CD4-positive, alpha-beta T cell (primary cell): Measurements from ENCODE around the gene ISG20. TPM values are rescaled to one million over a fixed set of nuclear protein-coding genes. Genes with fewer than 3 reads are reported as not detected.
A peak's percentile ranks its signal among the peaks of the same experiment; 100 is the strongest.

Experiments
- ATAC-seq: fragments of 200-7000 bp; cut with Tn5 transposase; one replicate; pipeline ENCODE4 v1.10.0; 2022; ENCODE audit warnings: mild to moderate bottlenecking; ENCODE audit not compliant: poor library complexity
- CTCF ChIA-PET: fragments of 350-600 bp; sonication (Branson Sonifier 250); formaldehyde crosslinking; loops from one replicate; lab custom pipeline; 2021; ENCODE audit warnings: antibody characterized with exemption, inconsistent platforms; lab: Charles Lee
- POLR2A ChIA-PET: fragments of 350-600 bp; sonication (Branson Sonifier 250); formaldehyde crosslinking; loops from one replicate; lab custom pipeline; 2021; ENCODE audit warnings: antibody characterized with exemption, inconsistent platforms; lab: Charles Lee
- DNase-seq, 14 experiments: peaks; one replicate each; pipeline ENCODE4 v3.0.0-alpha.2; 2013 to 2020; ENCODE audit warnings: mixed read lengths in 2 of 14
- H3K27ac ChIP-seq, 2 donors: one replicate each; pipeline versions ENCODE4 v1.5.1 to v1.7.0; 2013; ENCODE audit warnings: low read length in 2 of 2, low read depth in 1 of 2, mild to moderate bottlenecking in 1 of 2
- H3K27me3 ChIP-seq, 2 experiments: 1 replicate in 1 of 2; 2 replicates in 1 of 2; pipeline versions ENCODE4 v1.6.1 to v1.7.0; 2013; ENCODE audit warnings: low read length in 2 of 2, control low read depth in 1 of 2, mild to moderate bottlenecking in 1 of 2, moderate library complexity in 1 of 2; ENCODE audit not compliant: insufficient read depth in 2 of 2, control insufficient read depth in 1 of 2
- H3K36me3 ChIP-seq: one replicate; pipeline ENCODE4 v1.6.1; 2013; ENCODE audit warnings: low read length, control low read depth; ENCODE audit not compliant: insufficient read depth
- H3K4me1 ChIP-seq: one replicate; pipeline ENCODE4 v1.6.1; 2013; ENCODE audit warnings: low read length, control low read depth; ENCODE audit not compliant: insufficient read depth
- H3K4me3 ChIP-seq: one replicate; pipeline ENCODE4 v1.5.1; 2013; ENCODE audit warnings: mild to moderate bottlenecking, low read length, moderate library complexity
- H3K9me3 ChIP-seq, 2 experiments: 1 replicate in 1 of 2; 2 replicates in 1 of 2; pipeline versions ENCODE4 v1.6.1 to v1.7.0; 2013; ENCODE audit warnings: low read length in 2 of 2, mild to moderate bottlenecking in 2 of 2, control low read depth in 1 of 2, moderate library complexity in 1 of 2; ENCODE audit not compliant: control insufficient read depth in 1 of 2, insufficient read depth in 1 of 2
- H3K27ac Mint-ChIP-seq: one replicate; pipeline ENCODE4 v1.8.0; 2020; ENCODE audit warnings: mixed read lengths
- H3K27me3 Mint-ChIP-seq: one replicate; pipeline ENCODE4 v1.8.0; 2021; ENCODE audit warnings: mixed read lengths
- H3K36me3 Mint-ChIP-seq: one replicate; pipeline ENCODE4 v1.8.0; 2021; ENCODE audit warnings: low read depth, mixed read lengths
- H3K4me1 Mint-ChIP-seq: one replicate; pipeline ENCODE4 v1.8.0; 2021; ENCODE audit warnings: low read depth, mixed read lengths
- H3K4me3 Mint-ChIP-seq: one replicate; pipeline ENCODE4 v1.8.0; 2020; ENCODE audit warnings: mild to moderate bottlenecking, mixed read lengths
- H3K9me3 Mint-ChIP-seq: one replicate; pipeline ENCODE4 v1.8.0; 2020; ENCODE audit warnings: mixed read lengths
- intact Hi-C, 2 experiments: fragments of 100-400 bp; cut with DNase I in 1 of 2; cut with micrococcal nuclease in 1 of 2; formaldehyde crosslinking; loops; one replicate each; pipeline versions ENCODE4 v1.15.1 to v1.9.0; 2023 to 2025; cut with DNase I, micrococcal nuclease
- total RNA-seq, 174 experiments: library from RNA in 2 of 174; stranded (reverse) in 2 of 174; gene quantifications; one replicate each; pipeline ENCODE4 v1.2.3 and lab custom pipeline; 2021 to 2026
- TF ChIP-seq, protein P1 (sequence below): fragments of 200-600 bp; IDR thresholded peaks from one replicate; pipeline ENCODE4 v1.8.0; 2022; ENCODE audit warnings: antibody characterized with exemption, mild to moderate bottlenecking

The ISG20 gene
- total RNA-seq, 2 experiments from 2014 or later = 152 to 157 TPM

DNA sequence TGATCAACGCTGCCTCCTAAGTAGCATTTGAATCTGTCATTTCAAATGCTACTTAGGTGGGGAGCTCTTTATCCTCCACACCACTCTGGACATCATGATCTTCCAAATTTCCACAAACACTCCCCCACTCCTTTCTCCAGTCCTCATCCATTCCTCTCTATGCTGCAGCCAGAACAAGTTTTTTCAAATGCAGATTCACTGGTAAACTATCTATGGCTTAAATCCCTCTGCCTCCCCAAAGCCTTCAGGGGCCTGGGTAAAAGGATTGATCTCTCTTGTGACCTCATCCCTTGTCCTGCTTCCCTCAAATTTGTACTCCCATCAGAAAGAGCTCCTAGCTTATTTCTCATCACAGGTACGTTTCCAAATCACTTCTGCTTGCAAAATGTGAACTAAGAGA is 19.0 kb upstream of the ISG20 start:
- peaks cover 41% of the 10 kb centered on the region for H3K4me1 ChIP-seq
- no peak for ATAC-seq
- Mint-ChIP-seq H3K9me3 (no peaks in the 10 kb centered on the region), H3K27me3 (peaks cover 9% of the 10 kb centered on the region), H3K36me3 (peaks cover 18% of the 10 kb centered on the region), H3K27ac (no peak overlapping the region), H3K4me1 (peaks cover 39% of the 10 kb centered on the region), H3K4me3 (no peak overlapping the region)
- H3K4me3 ChIP-seq = no peak overlapping the region
- no peaks in the 10 kb centered on the region for H3K36me3 ChIP-seq
- no peak overlapping the region for H3K27ac ChIP-seq
- intact Hi-C loops = loop anchor here (2.0 to 10.0 kb wide), 11 partner anchors 72 to 715 kb away; partner anchors contain the start of genes POLG (in 2 of the 2), ABHD2 (in 1 of the 2), DET1 (in 1 of the 2) and FANCI (in 1 of the 2)
- H3K27me3 ChIP-seq = no peaks in the 10 kb centered on the region
- H3K9me3 ChIP-seq = no peaks in the 10 kb centered on the region
- TF ChIP-seq, protein P1, sequence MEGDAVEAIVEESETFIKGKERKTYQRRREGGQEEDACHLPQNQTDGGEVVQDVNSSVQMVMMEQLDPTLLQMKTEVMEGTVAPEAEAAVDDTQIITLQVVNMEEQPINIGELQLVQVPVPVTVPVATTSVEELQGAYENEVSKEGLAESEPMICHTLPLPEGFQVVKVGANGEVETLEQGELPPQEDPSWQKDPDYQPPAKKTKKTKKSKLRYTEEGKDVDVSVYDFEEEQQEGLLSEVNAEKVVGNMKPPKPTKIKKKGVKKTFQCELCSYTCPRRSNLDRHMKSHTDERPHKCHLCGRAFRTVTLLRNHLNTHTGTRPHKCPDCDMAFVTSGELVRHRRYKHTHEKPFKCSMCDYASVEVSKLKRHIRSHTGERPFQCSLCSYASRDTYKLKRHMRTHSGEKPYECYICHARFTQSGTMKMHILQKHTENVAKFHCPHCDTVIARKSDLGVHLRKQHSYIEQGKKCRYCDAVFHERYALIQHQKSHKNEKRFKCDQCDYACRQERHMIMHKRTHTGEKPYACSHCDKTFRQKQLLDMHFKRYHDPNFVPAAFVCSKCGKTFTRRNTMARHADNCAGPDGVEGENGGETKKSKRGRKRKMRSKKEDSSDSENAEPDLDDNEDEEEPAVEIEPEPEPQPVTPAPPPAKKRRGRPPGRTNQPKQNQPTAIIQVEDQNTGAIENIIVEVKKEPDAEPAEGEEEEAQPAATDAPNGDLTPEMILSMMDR = no peak
- no peak for DNase-seq
- CTCF ChIA-PET = no interaction called here
- POLR2A ChIA-PET = no interaction called here

DNA sequence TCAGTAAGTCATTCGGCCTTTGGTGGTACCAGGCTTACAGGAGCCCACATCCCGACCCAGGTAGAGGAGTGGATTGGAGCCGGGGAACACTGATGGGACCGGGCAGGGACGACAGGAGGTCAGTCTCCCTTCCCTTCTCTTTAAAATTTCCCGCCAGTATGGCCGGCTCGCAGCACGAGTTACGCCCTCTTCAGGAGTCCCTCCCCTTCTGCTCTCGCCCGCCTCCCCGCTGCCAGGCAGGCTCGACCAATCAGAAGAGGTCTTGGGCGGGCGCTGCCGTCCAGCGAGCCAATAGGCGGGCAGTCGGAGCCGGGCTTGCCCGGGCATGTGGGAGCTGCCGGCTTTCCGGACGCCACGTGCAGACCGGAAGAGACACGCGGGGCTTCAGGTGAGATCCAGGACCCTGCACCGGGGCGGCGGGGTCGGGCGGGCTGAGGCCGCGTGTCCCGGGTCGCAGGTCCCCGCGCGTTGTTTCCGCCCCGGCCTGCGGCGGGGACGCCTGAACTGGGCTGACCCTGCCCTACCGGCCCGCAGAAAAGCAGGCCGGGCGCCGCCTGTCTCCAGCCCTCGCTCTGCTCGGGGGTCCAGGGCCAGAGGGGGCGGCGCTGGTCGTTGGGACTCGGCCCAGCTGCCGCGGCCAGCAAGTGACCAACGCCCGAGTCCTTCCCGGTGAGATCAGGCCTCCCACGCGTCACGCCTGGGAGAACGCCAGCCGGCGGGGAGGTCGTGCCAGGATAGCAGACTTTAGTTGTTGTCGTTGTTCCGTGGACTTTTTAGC is 17.6 kb upstream of the ISG20 start, which contains the start of gene AEN:
AEN (plus strand) TSS at position 346 of the 778 bp plus-strand sequence. CDS start 4,870 bp downstream, outside the sequence.
- CTCF ChIA-PET = interaction anchor here (1.0 to 2.1 kb wide), 5 partner anchors 10 to 283 kb away, joined by 3 to 12 read pairs (median 3); partner anchors contain the start of gene ISG20
- peak within 1 kb of the TSS; percentile 95 for H3K4me3 Mint-ChIP-seq
- H3K27ac Mint-ChIP-seq = peak within 1 kb of the TSS; percentile 95
- no peaks in the 10 kb centered on the region for H3K9me3 Mint-ChIP-seq
- Histone ChIP-seq H3K27me3 (no peaks in the 10 kb centered on the region), H3K9me3 (no peaks in the 10 kb centered on the region), H3K4me1 (peaks cover 55% of the 10 kb centered on the region), H3K4me3 (peak within 1 kb of the TSS; percentile 77), H3K36me3 (peaks cover 2% of the 10 kb centered on the region), H3K27ac (peak within 1 kb of the TSS; percentile 84 to 86)
- ATAC-seq (peak; percentile 82), DNase-seq (peak; percentile 91 to 98 (median 94))
- H3K27me3 Mint-ChIP-seq = peaks cover 9% of the 10 kb centered on the region
- POLR2A ChIA-PET = interaction anchor here (1.0 to 2.2 kb wide), 10 partner anchors 11 to 467 kb away, joined by 3 to 42 read pairs (median 7); partner anchors contain the start of genes ABHD2, MRPL46 and MRPS11
- peaks cover 50% of the 10 kb centered on the region for H3K4me1 Mint-ChIP-seq
- intact Hi-C loops = loop anchor here (1.0 to 10.0 kb wide), 12 partner anchors 74 to 714 kb away; partner anchors contain the start of genes DET1 (in 2 of the 2), POLG (in 2 of the 2), ABHD2 (in 1 of the 2) and FANCI (in 1 of the 2)
- TF ChIP-seq, protein P1 = no peak
- peaks cover 21% of the 10 kb centered on the region for H3K36me3 Mint-ChIP-seq

DNA sequence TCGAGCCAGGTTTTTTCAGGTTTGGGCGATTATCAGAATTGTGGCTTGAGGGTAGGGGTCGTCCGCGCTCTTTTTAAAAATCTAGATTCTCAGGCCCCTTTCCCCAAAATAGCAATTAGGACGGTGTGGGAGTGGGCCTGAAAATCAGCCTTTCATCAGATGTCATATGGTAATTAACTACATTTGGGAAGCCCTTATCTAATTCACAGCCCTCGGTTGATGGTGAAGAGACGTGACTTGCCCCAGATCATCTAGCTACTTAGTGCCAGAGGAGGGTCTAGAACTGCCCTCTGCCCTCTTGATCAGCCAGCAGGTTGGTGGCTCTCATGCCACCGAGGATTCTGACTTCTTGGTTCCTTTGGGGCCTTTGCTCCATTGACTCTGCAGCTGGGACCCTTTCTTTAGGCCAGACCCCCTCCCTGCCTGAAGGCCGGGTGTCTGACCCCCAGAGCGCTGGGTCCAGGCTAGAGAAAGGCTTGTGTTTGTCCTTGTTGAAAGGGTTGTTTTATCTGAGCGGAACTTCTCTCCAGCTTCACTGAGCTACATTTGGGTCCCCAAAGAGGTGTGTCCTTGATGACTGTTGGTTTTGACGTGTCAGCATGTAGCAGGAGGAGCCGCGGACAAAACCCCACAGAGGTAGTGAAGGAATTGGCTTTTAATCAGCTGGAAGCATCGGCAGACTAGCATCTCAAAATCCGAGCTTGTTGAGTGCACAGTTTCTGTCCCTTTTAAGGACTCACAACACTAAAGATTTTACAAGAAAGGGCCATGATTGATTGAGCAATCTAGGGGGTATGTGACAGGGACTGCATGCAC is 16.8 kb upstream of the ISG20 start:
- Histone ChIP-seq H3K9me3 (no peaks in the 10 kb centered on the region), H3K4me3 (peak overlapping the region; percentile 77), H3K36me3 (peaks cover 9% of the 10 kb centered on the region), H3K27ac (peak overlapping the region; percentile 84 to 86), H3K27me3 (no peaks in the 10 kb centered on the region), H3K4me1 (peaks cover 63% of the 10 kb centered on the region)
- ATAC-seq (peak; percentile 60), DNase-seq (peak in 12 of 14 experiments; percentile 29 to 88 (median 52))
- Mint-ChIP-seq H3K4me3 (peak overlapping the region; percentile 87), H3K4me1 (peaks cover 55% of the 10 kb centered on the region), H3K27me3 (peaks cover 9% of the 10 kb centered on the region), H3K27ac (peak overlapping the region; percentile 95), H3K9me3 (no peaks in the 10 kb centered on the region), H3K36me3 (peaks cover 21% of the 10 kb centered on the region)
- ChIA-PET POLR2A (interaction anchor here (0.6 to 2.2 kb wide), 15 partner anchors 10 to 1540 kb away, joined by 3 to 42 read pairs (median 4); partner anchors contain the start of genes ABHD2, MRPL46, MRPS11 and POLG), CTCF (interaction anchor here (1.0 to 2.1 kb wide), 5 partner anchors 10 to 283 kb away, joined by 3 to 12 read pairs (median 3); partner anchors contain the start of gene ISG20)
- intact Hi-C loops = loop anchor here (1.0 to 10.0 kb wide), 14 partner anchors 75 to 713 kb away; partner anchors contain the start of genes DET1 (in 2 of the 2), POLG (in 2 of the 2), ABHD2 (in 1 of the 2) and FANCI (in 1 of the 2)
- TF ChIP-seq, protein P1 = no peak
